Right renal pelvis (tissue), 4 donors: ENCODE measurements around the gene KLHL30. TPM values are rescaled to one million over a fixed set of nuclear protein-coding genes. Genes with fewer than 3 reads are reported as not detected.
"Not testable (repeated sequence)": the region's sequence is repeated elsewhere in the genome, so short reads cannot be mapped to it uniquely, and the experiment has no call there.

Experiments
- DNase-seq, 4 donors: peaks; one replicate each; pipeline ENCODE4 v3.0.0-alpha.2; 2013; ENCODE audit warnings: low read depth in 4 of 4, low spot score in 3 of 4, missing footprints in 1 of 4
- polyA plus RNA-seq, 4 donors: library from polyadenylated mRNA; unstranded; fragments of 120-200 nt; gene quantifications; one replicate each; pipeline ENCODE4 v1.2.1, GENCODE V29; 2013; ENCODE audit not compliant: insufficient read length in 4 of 4

KLHL30 gene
- polyA plus RNA-seq, 4 donors: 0.17 to 0.47 (median 0.33) TPM

DNA sequence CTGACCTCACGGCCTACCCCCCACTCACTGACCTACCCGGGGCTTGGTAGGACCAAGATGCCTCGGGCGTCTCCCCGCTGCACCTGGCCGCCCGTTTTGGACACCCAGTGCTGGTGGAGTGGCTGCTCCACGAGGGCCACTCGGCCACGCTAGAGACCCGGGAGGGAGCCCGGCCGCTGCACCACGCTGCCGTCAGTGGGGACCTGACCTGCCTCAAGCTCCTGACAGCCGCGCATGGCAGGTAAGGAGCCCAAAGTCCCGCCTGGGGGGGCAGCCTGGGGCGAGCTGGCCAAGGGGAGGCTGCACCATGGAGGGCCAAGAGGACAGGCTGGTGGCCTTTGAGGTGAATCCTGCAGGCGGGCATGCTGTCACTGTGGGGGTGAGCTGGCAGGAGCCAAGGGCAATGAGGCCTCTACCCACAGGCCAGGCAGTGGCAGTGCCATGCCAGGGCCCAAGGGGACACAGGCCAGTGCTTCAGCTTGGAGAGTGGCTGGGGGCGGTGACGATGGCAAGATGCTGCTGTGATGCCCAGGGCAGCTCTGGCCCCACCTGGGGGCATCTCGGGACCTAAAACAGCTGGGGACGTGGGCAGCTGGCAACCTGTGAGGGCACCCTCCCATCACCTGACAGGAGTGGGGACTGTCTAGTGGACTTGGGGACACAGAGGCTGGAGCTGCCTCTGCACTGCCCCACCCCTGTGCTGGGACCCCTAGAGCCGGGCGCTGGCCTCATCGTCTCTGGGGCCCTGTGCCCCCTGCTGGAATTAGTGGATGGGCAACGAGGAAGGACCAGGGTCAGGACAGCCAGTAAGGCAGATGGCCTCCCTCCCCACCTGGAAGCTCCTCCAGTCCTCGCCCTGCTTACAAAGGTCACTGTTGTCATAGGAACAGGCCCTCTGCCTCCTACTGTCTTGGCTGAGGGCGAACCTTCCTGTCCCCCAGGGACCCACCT, 36.3 kb upstream of the KLHL30 start:
- DNase-seq: no peak

DNA sequence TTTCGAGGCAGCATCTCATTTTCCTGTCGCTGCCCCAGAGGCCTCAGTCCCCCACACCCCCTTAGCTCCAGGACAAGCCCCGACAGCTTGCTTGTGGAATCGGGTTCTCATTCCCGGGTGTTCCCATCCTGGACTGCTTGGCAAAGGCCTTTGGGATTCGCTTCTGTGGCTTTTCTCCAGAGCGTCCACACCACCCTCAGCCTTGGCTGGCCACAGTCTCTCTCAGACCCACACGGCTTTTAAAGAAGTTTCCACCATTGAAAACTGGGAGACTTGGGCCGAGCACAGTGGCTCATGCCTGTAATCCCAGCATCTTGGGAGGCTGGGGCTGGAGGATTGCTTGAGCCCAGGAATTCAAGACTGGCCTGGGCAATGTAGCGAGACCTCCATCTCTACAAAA, 35.6 kb upstream of the KLHL30 start:
- no peak for DNase-seq

DNA sequence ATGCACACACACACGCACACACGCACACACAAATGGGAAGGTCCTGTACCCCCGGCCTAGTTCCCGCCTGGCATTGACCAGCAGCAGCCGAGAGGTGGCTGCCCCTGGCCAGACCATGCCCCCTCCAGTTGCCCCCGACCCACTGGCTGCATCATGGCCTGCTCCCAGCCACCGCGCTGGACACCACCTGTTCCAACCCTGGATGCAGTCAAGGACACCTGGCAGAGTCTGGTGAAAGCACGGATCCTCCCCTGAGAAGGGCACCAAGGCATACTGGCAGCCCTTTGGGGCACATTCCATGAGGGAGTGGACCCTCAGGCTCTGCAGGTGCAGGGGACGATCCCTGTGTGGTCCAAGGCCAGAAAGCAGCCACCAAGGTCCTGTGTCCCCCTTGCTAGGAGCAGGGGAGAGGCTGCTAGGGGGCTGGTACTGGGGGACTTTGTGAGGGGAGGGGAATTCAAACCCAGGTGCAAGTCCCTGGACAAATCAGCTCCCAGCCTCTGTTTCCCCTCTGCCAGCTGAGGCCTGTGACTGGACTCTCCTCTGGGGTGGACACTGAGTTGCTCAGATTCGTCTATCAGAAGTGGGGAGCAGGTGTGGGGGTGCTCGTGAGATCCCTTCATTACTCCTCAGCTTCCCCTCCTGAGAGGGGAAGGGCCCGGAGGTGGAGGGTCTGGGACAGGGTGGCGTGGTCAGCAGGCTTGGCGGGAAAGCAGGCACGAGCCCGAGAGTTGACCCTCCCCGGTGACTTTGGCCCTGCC, 34.8 kb upstream of the KLHL30 start:
- no peak for DNase-seq

DNA sequence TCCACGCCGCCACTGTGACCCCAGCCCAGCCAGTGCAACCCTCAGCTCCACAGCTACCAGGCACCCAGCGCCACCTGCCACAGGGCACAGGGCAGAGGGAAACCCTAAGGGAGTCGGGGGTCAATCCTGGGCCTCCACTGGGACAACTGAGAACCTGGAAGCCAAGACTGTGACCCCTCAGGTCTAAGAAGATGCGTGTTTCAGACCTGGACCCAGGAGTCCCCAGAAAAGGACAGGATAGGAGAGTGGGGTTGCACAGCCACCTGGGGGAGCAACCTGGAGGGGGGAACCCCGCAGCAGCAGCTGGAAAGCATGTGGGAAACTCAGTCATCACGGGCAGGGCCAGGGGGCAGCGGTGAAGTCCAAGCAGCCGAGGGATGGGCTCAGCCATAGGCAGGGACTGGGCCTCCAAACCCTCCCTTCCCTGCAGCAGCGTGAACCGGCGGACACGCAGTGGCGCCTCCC, 34.2 kb upstream of the KLHL30 start:
- DNase-seq: no peak

DNA sequence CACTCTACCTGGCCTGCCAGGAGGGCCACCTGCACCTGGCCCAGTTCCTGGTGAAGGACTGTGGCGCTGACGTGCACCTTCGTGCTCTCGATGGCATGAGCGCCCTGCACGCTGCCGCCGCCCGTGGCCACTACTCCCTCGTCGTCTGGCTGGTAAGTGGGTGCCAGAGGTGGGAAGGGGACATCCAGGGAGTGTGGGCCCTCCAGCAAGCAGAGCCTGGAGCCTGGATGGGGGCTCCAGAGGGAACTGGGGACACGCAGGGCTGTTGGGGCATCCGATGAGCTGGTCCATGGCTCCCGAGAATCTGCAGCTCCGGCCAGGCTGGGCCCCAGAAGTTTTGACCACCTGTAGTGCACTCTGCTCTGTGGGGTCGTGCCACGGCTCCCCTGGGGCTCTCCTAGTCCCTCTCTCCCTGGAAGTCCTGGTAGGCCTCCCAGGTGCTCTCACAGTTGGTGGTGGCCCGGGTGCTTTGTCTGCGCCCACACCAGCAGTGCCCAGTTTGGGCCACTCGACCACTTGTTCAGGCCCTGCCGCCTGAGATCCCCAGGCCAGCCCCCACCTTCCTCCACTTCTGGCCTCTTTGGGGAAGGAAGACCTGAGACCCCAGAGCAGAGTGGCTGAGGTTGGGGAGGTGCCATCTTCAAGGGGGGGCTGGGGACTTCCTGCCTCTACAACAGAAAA, 33.6 kb upstream of the KLHL30 start:
- DNase-seq: no peak

DNA sequence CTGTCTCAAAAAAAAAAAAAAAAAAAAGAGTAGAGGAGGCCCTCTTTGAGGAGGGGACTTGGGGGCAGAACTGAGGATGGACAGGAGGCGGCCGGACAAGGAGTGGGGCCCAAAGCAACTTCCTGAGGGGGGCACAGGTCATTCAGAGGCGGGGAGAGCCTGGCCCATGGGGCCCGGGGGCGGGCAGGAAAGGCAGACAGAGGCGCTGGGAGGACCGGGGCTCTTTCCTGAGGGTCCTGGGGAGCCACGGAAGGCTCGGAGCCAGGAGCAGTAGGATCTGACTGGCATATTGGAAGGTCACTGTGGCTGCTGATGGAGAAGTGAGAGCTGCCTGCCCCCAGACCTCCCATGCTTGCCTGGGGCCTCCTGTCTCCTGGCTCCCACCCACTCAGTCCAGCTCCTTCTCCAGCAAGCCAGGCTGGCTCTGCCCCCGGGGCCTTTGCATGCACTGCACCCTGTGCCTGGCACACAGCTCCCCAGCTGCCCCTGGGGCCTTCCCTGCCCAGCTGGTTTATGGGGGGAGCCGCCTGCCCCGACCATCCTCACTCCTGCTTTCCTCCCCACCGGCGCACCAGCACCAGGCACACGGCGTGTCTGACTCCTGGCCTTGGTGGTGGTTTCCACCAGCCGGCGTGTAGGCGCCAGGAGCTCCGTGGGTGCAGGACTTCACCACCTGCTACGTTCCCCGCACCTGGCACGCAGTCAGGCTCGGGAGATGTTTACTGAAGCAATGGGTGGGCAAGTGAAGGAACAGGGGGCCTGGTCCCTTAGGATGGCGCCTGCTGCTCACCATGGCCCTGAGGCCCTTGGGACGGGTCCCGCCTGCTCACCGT, 32.7 kb upstream of the KLHL30 start:
- no peak for DNase-seq

DNA sequence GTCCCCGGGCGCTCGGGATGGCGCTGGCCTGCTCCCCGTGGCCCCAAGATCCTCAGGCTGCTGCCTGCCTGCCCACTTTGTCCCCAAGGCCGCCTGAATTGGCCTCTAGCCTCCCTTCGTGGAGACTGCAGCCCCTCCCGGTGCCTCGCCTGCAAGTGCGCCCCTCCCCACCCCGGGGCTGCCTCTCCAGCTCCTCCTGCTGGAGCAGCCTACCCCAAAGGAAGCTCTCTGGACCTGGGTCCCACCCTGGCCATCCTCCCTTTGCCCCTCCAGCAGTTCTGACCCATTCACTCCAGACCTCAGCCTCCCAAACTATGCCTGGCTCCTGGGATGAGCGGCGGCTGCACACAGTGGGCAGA, 32.1 kb upstream of the KLHL30 start:
- DNase-seq: no peak

DNA sequence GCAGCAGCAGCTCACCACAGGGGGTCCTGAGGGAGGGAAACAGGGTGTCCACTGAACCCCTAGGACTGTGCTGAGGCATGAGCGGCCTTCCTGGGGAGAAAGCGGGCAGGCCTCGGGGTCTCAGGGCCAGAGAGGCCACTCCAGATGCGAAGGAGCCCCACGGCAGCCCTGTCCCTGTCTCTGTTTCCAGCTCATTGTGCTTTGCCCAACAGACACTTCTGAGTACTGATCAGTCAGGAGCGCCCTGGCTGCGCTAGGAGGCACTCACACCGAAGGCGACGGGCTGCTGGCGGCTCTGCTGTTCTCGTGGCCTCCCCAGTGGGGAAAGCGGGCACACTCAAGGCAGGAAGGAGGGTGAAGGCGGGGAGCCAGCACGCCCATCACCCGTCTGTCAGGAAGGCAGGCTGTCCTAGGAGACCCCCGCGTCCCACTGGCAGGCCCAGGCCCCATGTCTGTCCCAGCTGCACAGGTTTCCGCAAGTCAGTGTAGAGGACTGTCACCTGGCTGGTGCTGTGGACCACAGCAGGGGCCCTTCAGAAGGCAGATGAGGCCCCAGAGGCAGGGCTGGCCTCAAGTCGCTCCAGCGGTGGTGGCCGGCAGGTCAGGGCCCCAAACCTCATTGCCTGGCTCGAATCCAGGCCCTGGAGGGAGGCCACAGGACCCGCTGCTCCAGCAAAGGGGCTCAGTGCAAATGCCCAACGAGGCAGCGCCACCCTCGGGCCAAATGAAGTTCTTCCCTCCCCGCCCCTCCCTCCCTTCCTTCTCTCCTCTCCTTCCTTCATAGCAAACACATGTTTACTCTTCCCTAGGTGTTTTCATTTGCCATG, 31.6 kb upstream of the KLHL30 start:
- no peak for DNase-seq

DNA sequence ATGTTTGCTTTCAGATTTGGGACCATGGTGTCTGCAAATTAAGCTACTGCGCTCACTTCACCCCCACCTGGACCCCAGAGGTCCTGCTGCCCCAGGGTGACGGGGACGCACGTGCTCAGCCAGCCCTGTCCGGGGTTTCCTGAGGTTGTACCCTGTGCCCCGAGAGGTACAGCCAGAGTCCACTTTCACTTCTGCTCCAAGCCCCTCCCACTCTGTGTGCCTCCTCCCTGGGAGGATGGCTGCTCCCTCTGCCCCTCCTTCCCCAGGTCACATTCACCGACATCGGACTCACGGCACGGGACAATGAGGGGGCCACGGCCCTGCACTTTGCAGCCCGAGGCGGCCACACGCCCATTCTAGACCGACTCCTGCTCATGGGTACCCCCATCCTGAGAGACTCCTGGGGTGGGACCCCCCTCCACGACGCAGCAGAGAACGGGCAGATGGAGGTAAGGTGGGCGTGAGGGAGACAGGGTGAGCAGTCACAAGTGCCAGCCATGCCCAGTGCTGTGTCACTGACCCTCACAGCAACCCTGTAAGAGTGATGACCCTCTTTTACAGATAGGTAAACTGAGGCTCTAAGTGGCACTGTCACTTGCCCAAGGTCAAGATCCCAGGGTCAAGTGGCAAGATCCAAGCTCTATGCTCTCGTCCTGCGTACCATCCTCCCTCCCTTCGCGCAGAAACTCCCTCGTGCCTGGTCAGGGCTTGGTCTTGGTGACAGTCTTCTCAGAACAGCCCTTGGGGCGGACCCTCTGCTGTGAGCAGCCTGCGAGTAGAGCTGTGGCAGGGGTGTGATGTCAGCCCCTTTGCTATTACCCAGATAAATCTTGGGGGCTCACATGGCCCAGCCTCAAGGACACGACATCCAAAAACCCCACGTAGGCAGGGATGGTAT, 30.7 kb upstream of the KLHL30 start:
- DNase-seq: no peak

DNA sequence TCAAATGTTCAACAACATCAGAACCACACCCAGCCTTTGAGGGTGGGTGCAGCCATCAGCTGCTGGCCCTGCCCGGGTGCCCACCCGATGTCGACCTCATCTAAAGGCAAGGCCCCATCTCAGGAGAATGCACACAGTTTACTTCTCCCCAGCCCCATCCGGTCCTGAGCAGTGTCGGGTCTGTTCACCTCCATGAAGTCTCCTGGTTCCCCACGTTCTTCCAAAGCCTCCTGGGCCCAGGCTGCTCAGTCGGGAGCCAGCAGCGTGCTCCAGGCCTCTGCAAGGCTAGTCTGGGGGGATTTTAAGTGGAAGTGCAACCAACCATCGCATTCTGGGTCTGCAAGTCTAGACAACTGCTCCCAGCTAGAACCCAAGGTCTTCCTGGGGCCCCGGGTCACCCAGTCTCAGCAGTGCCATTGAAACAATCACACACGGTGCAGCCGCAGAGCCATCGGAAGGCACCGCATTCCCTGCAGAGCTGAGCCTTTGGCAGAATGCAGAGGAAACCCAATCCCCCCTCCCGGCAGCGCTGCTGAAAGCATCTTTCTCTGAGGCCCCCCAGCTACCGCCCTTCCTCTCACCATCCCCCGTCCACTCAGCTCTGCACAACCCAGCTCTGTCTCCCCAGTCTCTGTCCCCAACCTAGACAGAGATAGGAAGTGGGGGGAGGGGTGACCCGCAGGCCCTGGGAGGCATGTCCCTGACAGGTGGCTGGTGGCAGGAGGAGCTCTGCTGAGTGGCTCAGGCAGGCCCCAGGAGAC, 29.9 kb upstream of the KLHL30 start:
- no peak for DNase-seq

DNA sequence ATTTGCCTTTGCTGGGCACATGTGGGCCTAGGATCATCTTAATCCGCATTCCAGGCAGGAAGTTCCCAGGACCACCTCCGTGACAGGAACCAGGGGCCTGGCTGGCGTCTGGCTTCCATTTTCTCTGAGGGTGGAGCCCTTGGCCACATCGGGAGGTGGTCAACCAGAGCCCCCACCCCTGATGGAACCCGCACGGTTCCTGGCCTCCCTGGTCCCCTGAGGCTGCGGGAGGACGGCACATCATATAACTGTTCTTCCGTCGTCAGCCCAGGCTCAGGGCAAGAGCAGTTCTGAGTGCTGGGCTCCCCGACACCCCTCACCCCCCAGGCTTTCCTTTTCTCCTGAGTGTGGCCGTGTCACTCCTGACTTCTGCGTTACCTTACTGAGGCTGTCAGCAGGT, 24.9 kb upstream of the KLHL30 start:
- no peak for DNase-seq

DNA sequence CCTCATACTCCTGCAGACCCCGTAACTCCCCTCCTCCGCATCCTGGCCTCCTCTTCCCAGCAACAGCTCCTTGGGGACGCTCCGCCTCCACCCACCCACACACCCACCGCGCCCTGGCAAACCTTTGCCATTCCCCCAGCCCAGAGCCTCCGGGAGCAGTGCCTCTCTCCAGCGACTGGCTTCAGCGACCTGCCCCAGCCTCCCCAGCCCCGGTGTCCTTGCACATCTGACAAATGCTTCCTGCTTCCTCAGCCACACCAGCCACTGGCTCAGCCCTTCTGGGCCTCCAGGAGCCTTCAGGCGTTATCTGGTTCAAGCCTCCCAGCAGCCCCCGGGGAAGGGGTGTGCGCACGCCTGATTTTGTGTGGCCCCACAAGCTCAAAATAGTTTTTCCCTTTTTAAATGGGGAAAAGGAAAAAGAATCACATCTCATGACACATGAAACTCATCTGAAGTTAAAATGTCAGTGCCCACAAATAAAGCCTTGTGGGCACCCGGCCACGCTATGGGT, 24.1 kb upstream of the KLHL30 start:
- no peak for DNase-seq

DNA sequence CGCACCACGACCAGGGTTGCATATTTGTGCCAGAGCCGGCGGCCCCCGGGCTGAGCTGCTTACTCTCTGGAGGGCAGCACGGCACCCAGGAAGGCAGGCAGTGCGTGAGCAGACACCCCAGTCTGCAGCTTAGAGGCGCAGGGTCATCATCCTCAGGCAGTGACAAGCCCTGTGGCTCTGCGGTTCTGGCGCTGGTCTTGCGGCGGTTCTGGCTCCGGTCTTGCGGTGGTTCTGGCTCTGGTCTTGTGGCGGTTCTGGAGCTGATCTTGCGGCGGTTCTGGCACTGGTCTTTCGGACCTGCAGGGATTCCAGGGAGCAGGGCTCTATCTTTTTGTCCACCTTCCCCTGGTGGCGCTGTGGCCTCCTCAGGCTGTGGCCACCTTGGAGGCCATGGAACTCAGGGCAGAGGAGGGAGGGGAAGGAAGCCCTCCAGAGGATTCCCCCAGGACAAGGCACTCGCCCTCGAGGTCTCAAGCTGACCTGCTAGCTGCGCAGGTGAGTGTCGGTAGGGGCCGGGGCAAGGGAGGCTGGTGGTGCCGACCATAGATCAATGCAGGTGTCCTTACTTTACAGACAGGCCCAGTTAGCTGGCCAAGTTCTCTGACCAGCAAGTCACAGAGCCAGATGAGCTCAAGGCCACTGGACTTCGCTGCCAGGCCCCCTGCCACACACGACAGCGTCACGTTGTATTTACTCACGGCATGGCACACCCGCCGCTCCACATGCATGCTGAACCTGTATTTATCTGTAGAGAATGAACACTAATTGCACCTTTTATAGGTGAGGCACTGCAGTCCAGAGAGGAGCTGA, 23.4 kb upstream of the KLHL30 start:
- no peak for DNase-seq

DNA sequence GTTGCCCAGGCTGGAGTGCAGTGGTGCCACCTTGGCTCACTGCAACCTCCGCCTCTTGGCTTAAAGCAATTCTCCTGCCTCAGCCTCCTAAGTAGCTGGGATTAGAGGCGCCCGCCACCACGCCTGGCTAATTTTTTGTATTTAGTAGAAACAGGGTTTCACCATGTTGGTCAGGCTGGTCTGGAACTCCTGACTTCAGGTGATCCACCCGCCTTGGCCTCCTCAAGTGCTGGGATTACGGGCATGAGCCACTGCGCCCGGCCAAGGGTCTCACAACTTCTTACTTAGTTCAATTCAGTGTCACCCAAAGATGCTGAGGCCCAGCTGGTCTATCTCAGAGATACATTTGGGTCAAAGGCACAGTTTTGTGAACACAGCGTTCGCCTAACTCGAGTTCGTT, 22.8 kb upstream of the KLHL30 start:
- DNase-seq: not testable (repeated sequence)

DNA sequence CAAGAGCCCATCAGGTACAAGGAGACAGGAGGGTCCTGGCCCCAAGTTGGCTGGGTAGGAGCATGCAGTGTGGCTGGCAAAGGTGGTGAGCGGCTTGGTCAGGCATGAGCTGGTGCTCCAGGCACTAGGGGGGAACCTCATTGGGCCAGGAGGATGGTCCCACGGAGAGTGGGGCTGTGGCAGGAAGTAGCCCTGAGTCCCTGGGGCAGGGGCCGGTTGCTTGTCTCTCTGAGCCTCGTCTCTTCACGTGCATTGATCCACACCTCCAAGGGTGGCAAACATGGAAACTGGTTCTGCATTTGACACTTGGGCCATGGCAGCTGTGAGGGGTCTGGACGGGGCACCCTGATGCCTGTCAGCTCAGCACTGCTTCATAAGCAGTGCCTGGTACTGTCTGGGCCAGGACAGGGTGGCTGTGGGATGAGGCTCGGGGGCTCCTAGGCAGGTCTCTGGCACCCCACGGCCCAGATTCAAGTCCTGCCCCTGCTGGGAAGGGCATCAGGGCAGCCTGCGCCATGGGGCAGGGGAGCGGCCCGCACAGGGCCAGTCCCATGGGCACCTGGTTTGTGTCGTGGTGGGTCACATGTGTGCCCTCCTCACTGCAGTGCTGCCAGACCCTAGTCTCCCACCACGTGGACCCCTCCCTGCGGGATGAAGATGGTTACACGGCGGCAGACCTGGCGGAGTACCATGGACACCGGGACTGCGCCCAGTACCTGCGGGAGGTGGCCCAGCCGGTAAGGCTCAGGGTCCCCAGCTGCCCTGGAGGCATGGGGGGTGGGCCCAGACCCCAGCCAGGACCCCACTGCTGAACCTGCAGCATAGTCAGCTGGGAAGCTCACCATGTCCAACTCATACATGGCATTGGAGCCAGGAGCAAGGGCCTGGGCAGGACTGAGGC, 21.9 kb upstream of the KLHL30 start:
- DNase-seq: no peak
